HepG2 (cell line): ENCODE measurements around the gene ATXN7L3. TPM values are rescaled to one million over a fixed set of nuclear protein-coding genes. Genes with fewer than 3 reads are reported as not detected.

Experiments used
- BCL6 ChIP-seq: IDR thresholded peaks from 2 replicates; pipeline ENCODE4 v1.6.1; 2016; ENCODE audit warnings: missing genetic modification reagents, missing compliant biosample characterization
- CENPBD1 ChIP-seq: sonication (generic); formaldehyde crosslinking; IDR thresholded peaks from 2 replicates; pipeline ENCODE4 v1.8.0; 2022; ENCODE audit warnings: missing genetic modification reagents, low read depth, mild to moderate bottlenecking, borderline replicate concordance
- DR1 ChIP-seq: sonication (generic); formaldehyde crosslinking; IDR thresholded peaks from 2 replicates; pipeline ENCODE4 v1.8.0; 2021; ENCODE audit warnings: mild to moderate bottlenecking, missing genetic modification reagents, inconsistent platforms
- HES4 ChIP-seq: sonication (generic); formaldehyde crosslinking; IDR thresholded peaks from 2 replicates; pipeline ENCODE4 v1.9.0; 2021; ENCODE audit warnings: mild to moderate bottlenecking, missing genetic modification reagents, borderline replicate concordance
- HOXD1 ChIP-seq: sonication (generic); formaldehyde crosslinking; IDR thresholded peaks from 2 replicates; pipeline ENCODE4 v1.5.0; 2020; ENCODE audit warnings: missing genetic modification reagents
- IRF9 ChIP-seq: sonication (generic); formaldehyde crosslinking; IDR thresholded peaks from 2 replicates; pipeline ENCODE4 v1.8.0; 2022; ENCODE audit warnings: missing genetic modification reagents, mild to moderate bottlenecking, borderline replicate concordance
- MED8 ChIP-seq: sonication (generic); formaldehyde crosslinking; IDR thresholded peaks from 2 replicates; pipeline ENCODE4 v1.8.1; 2023; ENCODE audit warnings: mild to moderate bottlenecking, missing genetic modification reagents; ENCODE audit not compliant: insufficient replicate concordance
- MZF1 ChIP-seq: sonication (generic); formaldehyde crosslinking; IDR thresholded peaks from 2 replicates; pipeline ENCODE4 v1.8.1; 2023; ENCODE audit warnings: mild to moderate bottlenecking, missing genetic modification reagents, borderline replicate concordance
- PHF21A ChIP-seq: sonication (generic); formaldehyde crosslinking; IDR thresholded peaks from 2 replicates; pipeline ENCODE4 v1.5.0; 2020; ENCODE audit warnings: mild to moderate bottlenecking, missing genetic modification reagents
- PRDM10 ChIP-seq: sonication (generic); formaldehyde crosslinking; IDR thresholded peaks from 2 replicates; pipeline ENCODE4 v1.4.0; 2020; ENCODE audit warnings: low read depth, missing genetic modification reagents
- RBM39 ChIP-seq: fragments of 200-400 bp; formaldehyde crosslinking; IDR thresholded peaks from one replicate; pipeline ENCODE4 v1.6.1; 2018; ENCODE audit warnings: antibody characterized with exemption, mild to moderate bottlenecking, low read depth, low read length; ENCODE audit not compliant: poor library complexity, severe bottlenecking
- REL ChIP-seq: sonication (generic); formaldehyde crosslinking; conservative IDR thresholded peaks from 2 replicates; pipeline ENCODE4 v1.8.0; 2022; ENCODE audit warnings: mild to moderate bottlenecking, missing genetic modification reagents, moderate library complexity
- ZBTB4 ChIP-seq: sonication (generic); formaldehyde crosslinking; IDR thresholded peaks from 2 replicates; pipeline ENCODE4 v1.4.0; 2020; ENCODE audit warnings: missing genetic modification reagents, mild to moderate bottlenecking, borderline replicate concordance
- ZMAT3 ChIP-seq: sonication (generic); formaldehyde crosslinking; conservative IDR thresholded peaks from 2 replicates; pipeline ENCODE4 v1.7.0; 2021; ENCODE audit warnings: missing genetic modification reagents
- ZNF34 ChIP-seq: sonication (generic); formaldehyde crosslinking; IDR thresholded peaks from 2 replicates; pipeline ENCODE4 v1.4.0; 2020; ENCODE audit warnings: mild to moderate bottlenecking, missing genetic modification reagents, borderline replicate concordance
- ZNF512B ChIP-seq: sonication (generic); formaldehyde crosslinking; IDR thresholded peaks from 2 replicates; pipeline ENCODE4 v1.5.1; 2020; ENCODE audit warnings: missing genetic modification reagents, mild to moderate bottlenecking, borderline replicate concordance
- ZNF768 ChIP-seq: sonication (generic); formaldehyde crosslinking; IDR thresholded peaks from 2 replicates; pipeline ENCODE4 v1.4.0; 2020; ENCODE audit warnings: missing genetic modification reagents
- polyA plus RNA-seq, 8 experiments: library from polyadenylated mRNA; depleted of rRNA in 3 of 8; stranded (reverse) in 7 of 8; unstranded in 1 of 8; fragments of >200 nt; fragmentation: Illumina TruSeq in 4 of 8; extraction: Trizol in 4 of 8; gene quantifications; 2 replicates each; pipeline versions ENCODE4 v1.2.1 to v1.2.3, GENCODE V29; 2011 to 2016; ENCODE audit warnings: low read depth in 4 of 8, missing spikeins in 1 of 8, mixed read lengths in 1 of 8; ENCODE audit not compliant: insufficient read depth in 1 of 8
- total RNA-seq, 5 experiments: library from RNA; depleted of rRNA; stranded (reverse); fragments of >200 nt; fragmentation: Illumina TruSeq; extraction: Trizol; gene quantifications; 2 replicates each; pipeline ENCODE4 v1.2.3, GENCODE V29; 2016; ENCODE audit warnings: low read depth in 1 of 5

Gene ATXN7L3
- total and polyA plus RNA-seq, 2 of the 13 experiments (the other 11 are each of a cell fraction or from before 2014, with no cell fraction given): 44.5 to 59.1 TPM

GRCh38 chr17:44218344-44219107 lies 18.8 kb upstream of the ATXN7L3 start (continued):
- no peak for TF ChIP-seq HOXD1 (CRISPR knock-in tag)
- TF ChIP-seq PRDM10 (CRISPR knock-in tag): no peak
- TF ChIP-seq ZNF512B (CRISPR knock-in tag): no peak
- TF ChIP-seq MED8 (CRISPR knock-in tag): no peak
- no peak for TF ChIP-seq ZNF768
- no peak for TF ChIP-seq HES4 (CRISPR knock-in tag)
- peak; percentile 84 for TF ChIP-seq RBM39
- no peak for TF ChIP-seq ZMAT3 (CRISPR knock-in tag)
- no peak for TF ChIP-seq BCL6 (CRISPR knock-in tag)
- TF ChIP-seq CENPBD1 (CRISPR knock-in tag): no peak
- TF ChIP-seq ZNF34 (CRISPR knock-in tag): no peak
- TF ChIP-seq DR1 (CRISPR knock-in tag): no peak
- TF ChIP-seq REL (CRISPR knock-in tag): no peak
- peak; percentile 55; the same call in 1 of the 2 replicates for TF ChIP-seq IRF9 (CRISPR knock-in tag)
- TF ChIP-seq PHF21A (CRISPR knock-in tag): peak; percentile 61; the same call in 1 of the 2 replicates
- TF ChIP-seq MZF1: no peak
- no peak for TF ChIP-seq ZBTB4 (CRISPR knock-in tag)
